ENCODE measurements around the gene UBIAD1.
"Not testable (repeated sequence)": the region's sequence is repeated elsewhere in the genome, so short reads cannot be mapped to it uniquely, and the experiment has no call there.

Gene UBIAD1

GRCh38 chr1:11272832-11273594 lies at the start of gene UBIAD1:
Gene UBIAD1 (plus strand): TSS chr1:11273198. CDS start chr1:11273532, 334 bp downstream.
- peak; percentile 80 for DNase-seq

- DNase-seq: no peak
These were observed 45.6 kb upstream of the UBIAD1 start for GRCh38 chr1:11227106-11228077.

GRCh38 chr1:11229203-11229602 lies 43.8 kb upstream of the UBIAD1 start:
- no peak for DNase-seq

DNA sequence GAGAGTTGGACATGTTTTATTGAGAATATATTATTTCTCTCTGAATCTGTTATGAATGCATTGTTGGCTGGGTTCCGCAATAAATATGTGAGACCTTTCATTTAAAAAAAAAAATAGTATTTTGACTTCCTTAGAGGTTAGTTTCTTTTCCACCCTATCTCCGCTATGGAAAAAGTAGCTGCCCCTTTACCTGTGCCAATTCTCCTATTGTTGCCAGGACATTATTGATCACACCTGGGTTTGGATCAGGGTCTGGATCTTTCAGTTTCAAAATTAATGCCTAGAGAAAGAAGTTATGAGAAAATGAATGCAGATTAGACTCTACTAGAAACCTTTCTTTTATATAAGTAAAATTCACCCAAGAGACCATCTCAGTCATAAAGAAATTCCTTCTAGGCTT lies 39.8 kb upstream of the UBIAD1 start:
- DNase-seq: no peak

DNA sequence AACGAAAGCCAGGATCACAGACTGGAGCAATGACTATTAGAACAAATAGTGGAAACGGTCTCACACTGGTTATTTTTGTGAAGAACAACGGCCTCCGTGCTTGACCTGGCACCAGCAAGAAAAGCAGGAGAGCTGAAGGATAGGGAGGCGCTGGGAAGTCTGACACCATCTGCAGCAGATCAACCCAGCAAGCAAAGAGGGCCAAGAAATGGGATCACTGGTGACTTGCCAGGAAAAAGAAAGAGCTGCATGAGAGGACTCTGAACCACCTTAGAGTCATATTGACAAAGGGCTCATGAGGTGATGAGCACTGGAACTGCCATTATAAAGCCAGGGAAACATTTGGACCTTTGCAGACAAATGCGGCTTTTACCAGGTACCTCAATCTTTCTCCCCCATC lies 35.6 kb upstream of the UBIAD1 start:
- no peak for DNase-seq

GRCh38 chr1:11238311-11238710 lies 34.7 kb upstream of the UBIAD1 start:
- no peak for DNase-seq

- no peak for DNase-seq
These were observed 27.8 kb upstream of the UBIAD1 start for GRCh38 chr1:11245248-11245647.

GRCh38 chr1:11245904-11246719 lies 26.9 kb upstream of the UBIAD1 start:
- no peak for DNase-seq

GRCh38 chr1:11248169-11248568 lies 24.8 kb upstream of the UBIAD1 start:
- no peak for DNase-seq

DNA sequence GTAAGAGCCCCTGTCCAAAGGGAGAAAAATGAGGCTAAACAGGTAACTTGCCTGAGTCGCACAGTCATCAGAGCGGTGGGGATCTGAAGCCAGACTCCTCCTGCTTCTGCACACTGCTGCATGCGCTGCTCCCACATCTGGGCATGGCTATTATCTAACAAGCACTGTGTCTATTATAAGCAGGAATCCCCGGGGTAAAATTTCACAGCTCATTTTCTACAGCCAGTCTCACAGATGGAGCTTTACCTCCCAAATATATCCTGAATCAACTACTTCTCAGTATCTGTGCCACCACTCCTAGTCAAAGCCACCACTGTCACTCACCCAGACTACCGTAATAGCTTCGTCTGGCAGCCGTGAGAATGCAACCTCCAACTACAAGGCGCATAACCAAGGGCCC lies 20.5 kb upstream of the UBIAD1 start:
- no peak for DNase-seq

GRCh38 chr1:11253226-11253625 lies 19.8 kb upstream of the UBIAD1 start:
- no peak for DNase-seq

DNA sequence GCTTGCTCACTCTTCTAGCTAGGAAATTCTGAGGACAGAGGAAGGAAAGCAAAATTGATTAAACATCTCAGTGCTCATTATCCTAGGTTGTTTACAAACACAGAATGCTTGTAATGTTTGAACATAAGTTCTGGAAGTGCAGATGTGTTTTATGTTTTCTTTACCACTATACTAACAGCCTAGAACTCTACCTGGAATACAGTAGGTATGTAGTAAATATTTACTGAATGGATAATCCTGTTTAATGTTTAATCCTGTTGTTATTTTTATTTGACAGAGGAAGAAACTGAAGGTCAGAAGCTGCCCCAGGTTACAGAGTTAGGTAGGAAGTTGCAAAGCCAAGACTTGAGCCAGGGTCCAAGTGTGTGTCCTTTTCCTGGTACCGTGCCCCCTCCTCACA lies 16.7 kb upstream of the UBIAD1 start:
- no peak for DNase-seq

DNA sequence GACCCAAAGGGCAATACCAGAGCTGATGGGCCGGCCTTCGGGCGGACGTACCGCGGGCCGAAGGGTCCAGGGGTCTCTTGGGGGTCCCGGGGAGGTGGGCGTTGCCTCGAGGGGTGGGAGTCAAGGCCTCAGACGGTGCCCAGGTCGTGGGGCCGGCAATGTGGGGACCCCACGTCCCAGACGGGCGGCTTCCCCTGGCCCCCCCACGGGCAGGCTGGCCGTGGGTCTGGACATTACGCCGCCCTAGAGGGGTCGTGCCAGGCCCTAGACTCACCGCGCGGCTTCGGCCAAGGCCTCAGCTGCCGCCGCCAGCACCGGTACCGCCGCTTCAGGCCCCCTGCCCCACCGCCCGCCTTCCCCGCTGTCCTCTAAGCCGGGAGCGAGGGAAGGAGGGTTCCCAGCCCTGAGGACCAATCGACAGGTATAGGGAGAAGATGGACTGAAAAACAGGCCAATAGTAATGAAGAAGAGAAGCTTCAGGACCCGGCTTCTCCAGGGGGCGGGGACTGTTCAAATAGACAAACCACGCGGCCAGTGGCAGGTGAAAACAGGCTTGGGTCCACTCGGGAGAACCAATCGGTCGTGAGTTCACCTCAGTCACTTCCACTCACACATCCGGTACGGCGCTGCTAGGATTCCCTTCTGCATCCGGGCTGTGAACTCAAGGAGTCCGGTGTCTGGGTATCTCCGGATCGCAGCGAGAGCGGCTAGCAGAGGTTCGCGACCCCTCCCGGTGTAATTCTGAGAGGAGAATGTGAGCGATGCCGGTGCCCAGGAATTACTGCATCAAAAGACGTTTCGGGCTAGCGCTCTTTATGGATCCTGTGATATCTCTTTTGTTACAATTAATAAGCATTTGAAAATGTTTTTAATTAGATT lies 10.6 kb upstream of the UBIAD1 start, which contains the start of gene MTOR:
TSS of gene MTOR (minus strand) at position 381 of the 879 bp plus-strand sequence. CDS start 3,142 bp downstream, outside the sequence.
- peak; percentile 100 for DNase-seq

- DNase-seq: no peak
These were observed 6.5 kb upstream of the UBIAD1 start for GRCh38 chr1:11266268-11267074.

DNA sequence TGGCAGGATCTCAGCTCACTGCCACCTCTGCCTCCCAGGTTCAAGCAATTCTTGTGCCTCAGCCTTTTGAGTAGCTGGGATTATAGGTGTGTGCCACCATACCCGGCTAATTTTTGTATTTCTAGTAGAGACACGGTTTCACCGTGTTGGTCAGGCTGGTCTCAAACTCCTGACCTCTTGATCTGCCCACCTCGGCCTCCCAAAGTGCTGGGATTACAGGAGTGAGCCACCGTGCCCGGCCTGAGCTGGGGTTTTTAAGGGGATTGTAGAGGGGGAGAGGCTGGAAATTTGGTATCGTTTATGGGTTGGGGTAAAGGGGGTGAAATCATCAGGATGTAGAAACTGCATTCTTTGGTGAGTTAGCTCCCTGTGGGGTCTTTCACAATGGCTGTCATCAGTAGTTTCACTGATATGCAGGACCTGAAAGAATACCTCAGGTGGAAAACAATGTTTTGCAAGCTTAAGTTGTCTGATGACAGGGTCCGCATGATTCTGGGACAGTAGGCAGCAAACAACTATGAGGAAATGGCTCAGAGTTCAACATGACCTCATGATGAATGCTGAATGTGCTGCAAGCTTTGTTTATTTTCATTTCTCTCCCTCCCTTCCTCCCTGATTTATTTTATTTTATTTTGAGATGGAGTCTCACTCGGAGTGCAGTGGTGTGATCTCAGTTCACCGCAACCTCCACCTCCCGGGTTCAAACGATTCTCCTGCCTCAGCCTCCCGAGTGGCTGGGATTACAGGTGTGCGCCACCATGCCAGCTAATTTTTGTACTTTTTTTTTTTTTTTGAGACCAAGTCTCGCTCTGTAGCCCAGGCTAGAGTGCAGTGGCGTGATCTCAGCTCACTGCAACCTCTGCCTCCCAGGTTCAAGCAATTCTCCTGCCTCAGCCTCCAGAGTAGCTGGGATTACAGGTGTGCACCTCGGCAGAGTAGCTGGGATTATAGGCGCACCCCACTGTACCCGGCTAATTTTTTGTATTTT lies 5.4 kb upstream of the UBIAD1 start:
- DNase-seq: not testable (repeated sequence)

DNA sequence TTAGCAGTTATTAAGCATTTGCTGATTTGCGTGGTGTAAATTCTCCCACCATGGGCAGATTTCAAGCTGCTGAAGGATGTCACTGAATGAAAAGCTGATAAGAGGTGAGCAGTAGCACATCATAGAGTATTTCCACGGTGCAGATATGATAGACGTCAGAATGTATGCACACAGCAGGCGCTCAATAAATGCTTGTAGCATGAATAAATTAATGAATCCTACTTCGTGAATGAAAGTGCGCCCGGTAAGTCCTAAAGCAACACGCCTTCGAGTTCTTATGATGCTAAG lies 510 bp upstream of the UBIAD1 start:
- no peak for DNase-seq

DNA sequence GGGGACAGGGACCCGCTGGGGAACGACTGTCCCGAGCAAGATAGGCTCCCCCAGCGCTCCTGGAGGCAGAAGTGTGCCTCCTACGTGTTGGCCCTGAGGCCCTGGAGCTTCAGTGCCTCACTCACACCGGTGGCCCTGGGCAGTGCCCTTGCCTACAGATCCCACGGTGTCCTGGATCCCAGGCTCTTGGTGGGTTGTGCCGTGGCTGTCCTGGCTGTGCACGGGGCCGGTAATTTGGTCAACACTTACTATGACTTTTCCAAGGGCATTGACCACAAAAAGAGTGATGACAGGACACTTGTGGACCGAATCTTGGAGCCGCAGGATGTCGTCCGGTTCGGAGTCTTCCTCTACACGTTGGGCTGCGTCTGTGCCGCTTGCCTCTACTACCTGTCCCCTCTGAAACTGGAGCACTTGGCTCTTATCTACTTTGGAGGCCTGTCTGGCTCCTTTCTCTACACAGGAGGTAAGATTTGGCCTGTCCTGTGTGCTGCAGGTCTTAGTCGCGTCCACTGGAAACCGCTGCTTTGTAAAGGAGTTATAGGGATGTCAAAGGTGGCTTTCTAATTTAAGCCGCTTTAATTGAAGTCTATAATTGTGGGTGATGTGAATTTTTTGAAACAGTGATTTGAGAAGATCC lies 717 bp downstream of the UBIAD1 start:
- no peak for DNase-seq

- DNase-seq: no peak
These were observed 6.2 kb downstream of the UBIAD1 start for GRCh38 chr1:11279152-11279551.

DNA sequence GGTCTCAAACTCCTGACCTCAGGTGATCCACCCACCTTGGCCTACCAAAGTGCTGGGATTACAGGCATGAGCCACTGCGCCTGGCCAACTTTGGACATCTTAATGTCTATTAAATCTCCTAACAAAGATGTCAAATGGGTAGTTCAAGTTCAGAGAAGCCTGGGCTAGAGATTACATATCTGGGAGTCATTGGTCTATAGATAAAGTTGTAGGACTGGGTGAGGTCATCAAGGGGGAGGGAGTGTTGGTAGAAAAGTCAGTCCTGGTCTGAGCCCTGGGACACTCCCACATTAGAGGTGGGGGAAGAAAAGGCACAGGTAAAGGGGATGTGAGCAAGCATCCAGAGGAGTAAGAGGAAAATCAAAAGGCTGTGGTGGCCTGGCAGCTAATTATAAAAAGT lies 6.6 kb downstream of the UBIAD1 start:
- no peak for DNase-seq

All from COR-L47 (cell line).